ENCODE results near the gene CYP39A1. TPM values are rescaled to one million over a fixed set of nuclear protein-coding genes. Genes with fewer than 3 reads are reported as not detected.

The CYP39A1 gene
- total RNA-seq, 1 donor from 2014 or later, result 0.29 TPM

DNA sequence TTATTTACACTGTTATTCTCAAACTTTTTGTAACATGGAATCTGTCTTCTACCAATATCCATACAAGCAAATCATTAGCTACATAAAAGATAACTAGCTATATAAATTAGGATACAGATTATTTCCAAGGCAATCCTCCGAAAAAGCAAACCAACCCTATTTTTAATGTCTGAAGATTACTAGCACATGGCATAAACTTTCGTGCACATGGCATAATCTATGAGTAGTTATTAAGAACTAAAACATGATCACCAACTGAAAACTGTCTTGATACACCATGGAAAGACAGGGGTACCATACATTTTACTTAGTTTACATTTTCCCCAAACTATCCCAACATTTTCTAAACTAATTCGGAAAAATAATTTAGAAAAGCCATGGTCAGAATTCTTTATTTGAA, 54.4 kb downstream of the CYP39A1 start:
- no peaks in the 10 kb centered on the region for H3K27me3 ChIP-seq (ENCODE audit: control insufficient read depth, insufficient read depth, low read length)
- H3K4me3 ChIP-seq (ENCODE audit: low read depth, low read length), result no peak overlapping the region
- no peaks in the 10 kb centered on the region for H3K36me3 ChIP-seq (ENCODE audit: control insufficient read depth, insufficient read depth, low read length)
- DNase-seq (ENCODE audit: low read depth), result no peak
- no peak for TF ChIP-seq CTCF (IDR thresholded peaks at IDR 0.05; ENCODE audit: insufficient read depth, low read length, poor library complexity, severe bottlenecking)

GRCh38 chr6:46592740-46593139, 59.9 kb downstream of the CYP39A1 start:
- no peak for TF ChIP-seq CTCF (IDR thresholded peaks at IDR 0.05; ENCODE audit: insufficient read depth, low read length, poor library complexity, severe bottlenecking)
- Histone ChIP-seq H3K27me3 (ENCODE audit: control insufficient read depth, insufficient read depth, low read length) (no peaks in the 10 kb centered on the region), H3K36me3 (ENCODE audit: control insufficient read depth, insufficient read depth, low read length) (no peaks in the 10 kb centered on the region), H3K4me3 (ENCODE audit: low read depth, low read length) (no peak overlapping the region)
- DNase-seq (ENCODE audit: low read depth), result no peak

DNA sequence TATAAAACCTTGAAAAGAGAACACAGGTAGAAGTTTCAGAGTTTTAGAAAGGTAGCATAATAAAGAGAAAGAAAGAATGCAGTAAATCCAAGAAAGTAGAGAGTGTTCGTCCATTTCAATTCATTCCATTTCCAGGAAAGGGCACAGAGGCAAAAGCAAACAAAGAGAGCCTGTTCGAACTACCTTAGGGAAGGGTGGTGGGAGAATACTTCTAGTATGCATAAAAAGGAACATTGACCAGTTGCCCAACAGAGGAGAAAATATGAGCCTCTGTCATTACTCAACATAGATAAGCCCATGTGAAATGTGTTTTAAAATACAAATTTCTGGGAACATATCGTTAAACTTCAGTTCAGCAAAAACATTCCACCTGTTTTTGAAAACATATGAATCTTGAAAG, 60.6 kb downstream of the CYP39A1 start:
- DNase-seq (ENCODE audit: low read depth), result no peak
- Histone ChIP-seq H3K27me3 (ENCODE audit: control insufficient read depth, insufficient read depth, low read length) (no peaks in the 10 kb centered on the region), H3K36me3 (ENCODE audit: control insufficient read depth, insufficient read depth, low read length) (no peaks in the 10 kb centered on the region)

DNA sequence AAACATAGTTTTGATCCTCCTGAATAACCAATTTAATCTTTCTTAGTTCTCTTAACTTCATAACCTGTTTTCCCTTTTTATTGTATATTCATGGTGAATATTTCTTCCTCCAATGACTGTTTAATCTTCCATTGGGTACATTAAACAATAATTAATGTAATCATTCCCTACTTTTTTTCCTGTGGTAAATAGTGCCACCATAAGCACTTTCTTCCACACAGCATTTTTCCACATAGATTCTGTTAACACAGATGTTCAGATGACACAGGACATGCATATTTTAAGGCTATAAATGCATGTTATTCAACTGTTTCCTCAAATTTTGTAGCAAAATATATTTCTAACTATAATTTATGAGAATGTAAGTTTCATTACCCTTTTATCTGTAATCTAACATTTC, 61.9 kb downstream of the CYP39A1 start:
- DNase-seq (ENCODE audit: low read depth), result no peak
- Histone ChIP-seq H3K4me3 (ENCODE audit: low read depth, low read length) (no peak overlapping the region), H3K27me3 (ENCODE audit: control insufficient read depth, insufficient read depth, low read length) (no peaks in the 10 kb centered on the region), H3K36me3 (ENCODE audit: control insufficient read depth, insufficient read depth, low read length) (no peaks in the 10 kb centered on the region)
- TF ChIP-seq CTCF (IDR thresholded peaks at IDR 0.05; ENCODE audit: insufficient read depth, low read length, poor library complexity, severe bottlenecking), result no peak

More for the DNA sequence above, 60.6 kb downstream of the CYP39A1 start:
- no peak overlapping the region for H3K4me3 ChIP-seq (ENCODE audit: low read depth, low read length)
- no peak for TF ChIP-seq CTCF (IDR thresholded peaks at IDR 0.05; ENCODE audit: insufficient read depth, low read length, poor library complexity, severe bottlenecking)

DNA sequence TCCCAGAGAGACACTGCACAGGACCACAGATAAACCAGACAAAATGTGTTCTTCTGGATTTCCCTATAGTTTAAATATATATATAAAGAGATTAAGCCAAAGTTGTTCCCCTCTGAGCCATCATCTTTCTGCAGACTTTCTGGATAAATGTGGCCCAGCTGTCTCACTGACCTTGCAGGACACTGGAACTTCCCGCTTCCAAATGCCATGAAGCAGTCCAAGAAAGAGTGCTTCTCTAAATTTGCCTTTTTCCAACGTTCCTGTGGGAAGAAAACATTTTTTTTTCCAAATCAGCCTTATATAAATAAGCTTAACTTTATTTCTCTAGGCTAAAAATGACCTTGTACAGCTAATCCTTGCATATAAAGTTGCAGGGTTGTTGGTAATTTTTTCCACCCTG, 65.7 kb downstream of the CYP39A1 start:
- Histone ChIP-seq H3K4me3 (ENCODE audit: low read depth, low read length) (no peak overlapping the region), H3K36me3 (ENCODE audit: control insufficient read depth, insufficient read depth, low read length) (no peaks in the 10 kb centered on the region), H3K27me3 (ENCODE audit: control insufficient read depth, insufficient read depth, low read length) (no peaks in the 10 kb centered on the region)
- no peak for TF ChIP-seq CTCF (IDR thresholded peaks at IDR 0.05; ENCODE audit: insufficient read depth, low read length, poor library complexity, severe bottlenecking)
- DNase-seq (ENCODE audit: low read depth), result no peak

- no peak for DNase-seq (ENCODE audit: low read depth)
- Histone ChIP-seq H3K36me3 (ENCODE audit: control insufficient read depth, insufficient read depth, low read length) (no peaks in the 10 kb centered on the region), H3K4me3 (ENCODE audit: low read depth, low read length) (no peak overlapping the region), H3K27me3 (ENCODE audit: control insufficient read depth, insufficient read depth, low read length) (no peaks in the 10 kb centered on the region)
- no peak for TF ChIP-seq CTCF (IDR thresholded peaks at IDR 0.05; ENCODE audit: insufficient read depth, low read length, poor library complexity, severe bottlenecking)
Measured at GRCh38 chr6:46584586-46584985, 68.0 kb downstream of the CYP39A1 start.

Measured in kidney epithelial cell (primary cell).